ENCODE results near the gene AGAP2. TPM values are rescaled to one million over a fixed set of nuclear protein-coding genes. Genes with fewer than 3 reads are reported as not detected.
"Not testable (repeated sequence)": the region's sequence is repeated elsewhere in the genome, so short reads cannot be mapped to it uniquely, and the experiment has no call there.

Gene AGAP2
- polyA plus RNA-seq, 2 of the 4 experiments (the other 2 are of a cell fraction): 0.26 to 0.45 TPM

DNA sequence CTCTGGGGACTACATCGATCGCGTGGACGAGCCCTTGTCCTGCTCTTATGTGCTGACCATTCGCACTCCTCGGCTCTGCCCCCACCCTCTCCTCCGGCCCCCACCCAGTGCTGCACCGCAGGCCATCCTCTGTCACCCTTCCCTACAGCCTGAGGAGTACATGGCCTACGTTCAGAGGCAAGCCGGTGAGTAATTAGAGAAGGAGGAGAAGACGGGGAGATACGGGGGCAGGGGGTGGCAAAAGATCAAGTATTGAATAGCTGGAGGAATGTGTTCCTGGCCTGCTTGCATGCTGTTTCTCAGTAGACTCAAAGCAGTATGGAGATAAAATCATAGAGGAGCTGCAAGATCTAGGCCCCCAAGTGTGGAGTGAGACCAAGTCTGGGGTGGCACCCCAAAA is 22.8 kb downstream of the AGAP2 start:
- ChIA-PET POLR2A (no interaction called here), CTCF (interaction anchor here (0.6 to 2.9 kb wide), 4 partner anchors 10 to 1330 kb away, joined by 3 to 23 read pairs (median 3); no protein-coding TSS in a partner anchor)
- H3K4me2 ChIP-seq: no peak overlapping the region
- no peaks in the 10 kb centered on the region for H3K4me1 ChIP-seq
- 94% methylated on average over 12 of the region's 12 CpGs for WGBS (ENCODE audit: missing lambda C conversion rate)
- H3K4me3 ChIP-seq: no peak overlapping the region
- no peaks in the 10 kb centered on the region for H3K9me3 ChIP-seq
- TF ChIP-seq SMC3 (IDR thresholded peaks at IDR 0.05) (no peak), POLR2A (IDR thresholded peaks at IDR 0.05; ENCODE audit: low read length) (no peak), FOSB (CRISPR knock-in tag; IDR thresholded peaks at IDR 0.05) (no peak), FOSL2 (IDR thresholded peaks at IDR 0.05) (no peak), FOSL2 (CRISPR knock-in tag; IDR thresholded peaks at IDR 0.05) (no peak), CHD4 (IDR thresholded peaks at IDR 0.05; ENCODE audit: borderline replicate concordance) (no peak), ESRRA (IDR thresholded peaks at IDR 0.05; ENCODE audit: borderline replicate concordance, low read length) (no peak), ZC3H11A (IDR thresholded peaks at IDR 0.05) (no peak), ZFP36 (IDR thresholded peaks at IDR 0.05; ENCODE audit: borderline replicate concordance, partially characterized antibody) (no peak), TP53 (CRISPR knock-in tag; IDR thresholded peaks at IDR 0.05) (no peak), RCOR1 (IDR thresholded peaks at IDR 0.05; ENCODE audit: low read depth, low read length) (no peak), REST (IDR thresholded peaks at IDR 0.05) (no peak), NFE2L2 (conservative IDR thresholded peaks at IDR 0.05; ENCODE audit: low read length) (no peak), ZSCAN20 (CRISPR knock-in tag; IDR thresholded peaks at IDR 0.05) (no peak), BHLHE40 (IDR thresholded peaks at IDR 0.05; ENCODE audit: low read depth, low read length) (no peak), JUN (IDR thresholded peaks at IDR 0.05) (no peak)
- no peak for ATAC-seq
- no peak for FAIRE-seq
- H3K27ac ChIP-seq: no peak overlapping the region
- DNase-seq (ENCODE audit: low read depth in 1 of 2, low spot score in 1 of 2): no peak

- FAIRE-seq: not testable (repeated sequence)
These were observed 23.4 kb downstream of the AGAP2 start for GRCh38 chr12:57715036-57715748.

GRCh38 chr12:57713209-57713608 is 25.3 kb downstream of the AGAP2 start:
- H3K4me2 ChIP-seq: no peak overlapping the region
- no peak for FAIRE-seq
- POLR2A ChIA-PET: no interaction called here
- no peak for ATAC-seq
- no peak overlapping the region for H3K4me3 ChIP-seq
- H3K27ac ChIP-seq: no peak overlapping the region
- 67% methylated on average over 5 of the region's 5 CpGs for WGBS (ENCODE audit: missing lambda C conversion rate)
- TF ChIP-seq KDM5A (IDR thresholded peaks at IDR 0.05): no peak
- TF ChIP-seq, protein P1, sequence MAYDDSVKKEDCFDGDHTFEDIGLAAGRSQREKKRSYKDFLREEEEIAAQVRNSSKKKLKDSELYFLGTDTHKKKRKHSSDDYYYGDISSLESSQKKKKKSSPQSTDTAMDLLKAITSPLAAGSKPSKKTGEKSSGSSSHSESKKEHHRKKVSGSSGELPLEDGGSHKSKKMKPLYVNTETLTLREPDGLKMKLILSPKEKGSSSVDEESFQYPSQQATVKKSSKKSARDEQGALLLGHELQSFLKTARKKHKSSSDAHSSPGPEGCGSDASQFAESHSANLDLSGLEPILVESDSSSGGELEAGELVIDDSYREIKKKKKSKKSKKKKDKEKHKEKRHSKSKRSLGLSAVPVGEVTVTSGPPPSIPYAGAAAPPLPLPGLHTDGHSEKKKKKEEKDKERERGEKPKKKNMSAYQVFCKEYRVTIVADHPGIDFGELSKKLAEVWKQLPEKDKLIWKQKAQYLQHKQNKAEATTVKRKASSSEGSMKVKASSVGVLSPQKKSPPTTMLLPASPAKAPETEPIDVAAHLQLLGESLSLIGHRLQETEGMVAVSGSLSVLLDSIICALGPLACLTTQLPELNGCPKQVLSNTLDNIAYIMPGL (CRISPR knock-in tag; IDR thresholded peaks at IDR 0.05; ENCODE audit: borderline replicate concordance): no peak
- no peak for TF ChIP-seq HOXB13 (CRISPR knock-in tag; IDR thresholded peaks at IDR 0.05; ENCODE audit: low read depth)
- TF ChIP-seq CEBPB (IDR thresholded peaks at IDR 0.05): no peak
- TF ChIP-seq EHF (CRISPR knock-in tag; IDR thresholded peaks at IDR 0.05): no peak
- TF ChIP-seq JUNB (IDR thresholded peaks at IDR 0.05): no peak
- no peak for TF ChIP-seq NFE2L2 (conservative IDR thresholded peaks at IDR 0.05; ENCODE audit: low read length)
- no peak for TF ChIP-seq ZFP36 (IDR thresholded peaks at IDR 0.05; ENCODE audit: borderline replicate concordance, partially characterized antibody)
- no peak for TF ChIP-seq FOSB (CRISPR knock-in tag; IDR thresholded peaks at IDR 0.05)
- no peak for TF ChIP-seq PHF8 (IDR thresholded peaks at IDR 0.05; ENCODE audit: borderline replicate concordance, low read depth)
- CTCF ChIA-PET: interaction anchor here (0.6 to 2.6 kb wide), 7 partner anchors 10 to 130 kb away, joined by 3 to 16 read pairs (median 3); partner anchors contain the start of gene OS9
- no peaks in the 10 kb centered on the region for H3K9me3 ChIP-seq
- no peak for DNase-seq (ENCODE audit: low read depth in 1 of 2, low spot score in 1 of 2)
- H3K4me1 ChIP-seq: no peaks in the 10 kb centered on the region

More at GRCh38 chr12:57715036-57715748, 23.4 kb downstream of the AGAP2 start:
- H3K4me3 ChIP-seq; POLR2A ChIA-PET; H3K27ac ChIP-seq; DNase-seq (ENCODE audit: low read depth in 1 of 2, low spot score in 1 of 2); H3K4me1 ChIP-seq; H3K4me2 ChIP-seq; ATAC-seq; H3K9me3 ChIP-seq: not testable (repeated sequence)
- 94% methylated on average over 6 of the region's 6 CpGs for WGBS (ENCODE audit: missing lambda C conversion rate)
- CTCF ChIA-PET: interaction anchor here (0.6 to 2.9 kb wide), 5 partner anchors 11 to 1329 kb away, joined by 3 to 23 read pairs (median 3); no protein-coding TSS in a partner anchor
